WTC11 (cell line): ENCODE measurements around the gene PIK3CG. TPM values are rescaled to one million over a fixed set of nuclear protein-coding genes. Genes with fewer than 3 reads are reported as not detected.

Experiments used
- ATAC-seq: fragments of 200-7000 bp; cut with Tn5 transposase; 2 replicates; pipeline ENCODE4 v1.10.0; 2021; ENCODE audit warnings: mild to moderate bottlenecking, moderate library complexity
- CTCF ChIA-PET: fragments of 300-600 bp; sonication (Branson Sonifier 250); formaldehyde crosslinking; loops from one replicate; lab custom pipeline; 2021; ENCODE audit warnings: antibody characterized with exemption; lab: Charles Lee
- POLR2A ChIA-PET: fragments of 350-600 bp; sonication (Branson Sonifier 250); formaldehyde crosslinking; loops from one replicate; lab custom pipeline; 2021; ENCODE audit warnings: antibody characterized with exemption; lab: Charles Lee
- DNase-seq: peaks from one replicate; pipeline ENCODE4 v3.0.0; 2021; ENCODE audit warnings: low spot score
- H3K27ac Mint-ChIP-seq: 2 replicates; pipeline ENCODE4 v1.8.0; 2021; ENCODE audit warnings: mixed read lengths
- H3K27me3 Mint-ChIP-seq: 2 replicates; pipeline ENCODE4 v1.8.0; 2021; ENCODE audit warnings: low read depth, mild to moderate bottlenecking, moderate library complexity, mixed read lengths
- H3K36me3 Mint-ChIP-seq: 2 replicates; pipeline ENCODE4 v1.8.0; 2021; ENCODE audit warnings: mixed read lengths
- H3K4me1 Mint-ChIP-seq: 2 replicates; pipeline ENCODE4 v1.8.0; 2022; ENCODE audit warnings: mixed read lengths
- H3K4me3 Mint-ChIP-seq: 2 replicates; pipeline ENCODE4 v1.8.0; 2021; ENCODE audit warnings: mild to moderate bottlenecking, moderate library complexity, mixed read lengths
- H3K9me3 Mint-ChIP-seq: 2 replicates; pipeline ENCODE4 v1.8.0; 2021; ENCODE audit warnings: mixed read lengths
- CTCF ChIP-seq: fragments of 200-600 bp; IDR thresholded peaks from 2 replicates; pipeline ENCODE4 v1.8.0; 2022; ENCODE audit warnings: antibody characterized with exemption
- E2F4 ChIP-seq: sonication (generic); formaldehyde crosslinking; IDR thresholded peaks from 2 replicates; pipeline ENCODE4 v1.8.1; 2022; ENCODE audit warnings: low read depth, mild to moderate bottlenecking, moderate library complexity, missing genetic modification reagents, borderline replicate concordance
- ERG ChIP-seq: fragments of 250-450 bp; sonication (Bioruptor Pico); IDR thresholded peaks from 2 replicates; pipeline ENCODE4 v1.8.0; 2021; ENCODE audit warnings: mild to moderate bottlenecking
- ETV6 ChIP-seq: sonication (generic); formaldehyde crosslinking; IDR thresholded peaks from 2 replicates; pipeline ENCODE4 v1.8.1; 2022; ENCODE audit warnings: mild to moderate bottlenecking, missing genetic modification reagents
- FOXJ3 ChIP-seq: sonication (generic); formaldehyde crosslinking; IDR thresholded peaks from 2 replicates; pipeline ENCODE4 v1.9.0; 2021; ENCODE audit warnings: missing genetic modification reagents, mild to moderate bottlenecking, borderline replicate concordance
- FOXK1 ChIP-seq: sonication (generic); formaldehyde crosslinking; IDR thresholded peaks from 2 replicates; pipeline ENCODE4 v1.8.0; 2022; ENCODE audit warnings: mild to moderate bottlenecking, moderate library complexity, missing genetic modification reagents
- FOXP1 ChIP-seq: sonication (generic); formaldehyde crosslinking; IDR thresholded peaks from 2 replicates; pipeline ENCODE4 v1.8.0; 2022; ENCODE audit warnings: missing genetic modification reagents, mild to moderate bottlenecking, moderate library complexity, borderline replicate concordance
- HMGA2 ChIP-seq: fragments of 250-450 bp; sonication (Bioruptor Pico); IDR thresholded peaks from 2 replicates; pipeline ENCODE4 v1.4.0; 2021; ENCODE audit warnings: mild to moderate bottlenecking, moderate library complexity
- HMGXB4 ChIP-seq: sonication (generic); formaldehyde crosslinking; IDR thresholded peaks from 2 replicates; pipeline ENCODE4 v1.8.1; 2023; ENCODE audit warnings: mild to moderate bottlenecking, moderate library complexity, missing genetic modification reagents
- RORB ChIP-seq: fragments of 250-450 bp; sonication (Bioruptor Pico); IDR thresholded peaks from 2 replicates; pipeline ENCODE4 v1.9.0; 2021; ENCODE audit warnings: mild to moderate bottlenecking
- SMAD3 ChIP-seq: sonication (generic); formaldehyde crosslinking; IDR thresholded peaks from 2 replicates; pipeline ENCODE4 v1.8.0; 2022; ENCODE audit warnings: missing genetic modification reagents, mild to moderate bottlenecking, borderline replicate concordance
- TEAD1 ChIP-seq: sonication (generic); formaldehyde crosslinking; IDR thresholded peaks from 2 replicates; pipeline ENCODE4 v1.8.0; 2022; ENCODE audit warnings: mild to moderate bottlenecking, missing genetic modification reagents
- ZNF138 ChIP-seq: sonication (generic); formaldehyde crosslinking; conservative IDR thresholded peaks from 2 replicates; pipeline ENCODE4 v1.8.1; 2022; ENCODE audit warnings: mild to moderate bottlenecking, moderate library complexity, missing genetic modification reagents
- ZNF232 ChIP-seq: sonication (generic); formaldehyde crosslinking; IDR thresholded peaks from 2 replicates; pipeline ENCODE4 v1.8.0; 2022; ENCODE audit warnings: mild to moderate bottlenecking, missing genetic modification reagents
- ZNF416 ChIP-seq: fragments of 250-450 bp; sonication (Bioruptor Pico); IDR thresholded peaks from 2 replicates; pipeline ENCODE4 v1.9.0; 2021; ENCODE audit warnings: mild to moderate bottlenecking, inconsistent platforms
- ZNF532 ChIP-seq: fragments of 250-450 bp; sonication (Bioruptor Pico); IDR thresholded peaks from 2 replicates; pipeline ENCODE4 v1.9.0; 2021; ENCODE audit warnings: mild to moderate bottlenecking, borderline replicate concordance
- total RNA-seq: library from RNA; stranded (reverse); gene quantifications from 3 replicates; pipeline ENCODE4 v1.2.3, GENCODE V29; 2021

The PIK3CG gene
- total RNA-seq, 1 experiment from 2014 or later, result 0.07 TPM

- no peak for TF ChIP-seq ZNF416 (CRISPR knock-in tag)
- no peak for TF ChIP-seq SMAD3 (CRISPR knock-in tag)
- TF ChIP-seq TEAD1 (CRISPR knock-in tag), result no peak
- no peak for TF ChIP-seq HMGXB4 (CRISPR knock-in tag)
- no peak for TF ChIP-seq FOXK1 (CRISPR knock-in tag)
Observed at GRCh38 chr7:106871793-106872571, 6.9 kb downstream of the PIK3CG start (continued).

GRCh38 chr7:106872763-106873162, 7.7 kb downstream of the PIK3CG start:
- ChIA-PET CTCF (no interaction called here), POLR2A (no interaction called here)
- Mint-ChIP-seq H3K36me3 (peaks cover 3% of the 10 kb centered on the region; the same call in 1 of the 2 replicates), H3K27ac (no peak overlapping the region), H3K4me1 (no peaks in the 10 kb centered on the region), H3K9me3 (peaks cover 16% of the 10 kb centered on the region), H3K27me3 (no peaks in the 10 kb centered on the region), H3K4me3 (no peak overlapping the region)
- TF ChIP-seq SMAD3 (CRISPR knock-in tag) (no peak), FOXP1 (CRISPR knock-in tag) (no peak), E2F4 (CRISPR knock-in tag) (no peak), FOXJ3 (CRISPR knock-in tag) (no peak), ZNF138 (no peak), ZNF532 (CRISPR knock-in tag) (no peak), ETV6 (no peak), TEAD1 (CRISPR knock-in tag) (no peak), RORB (CRISPR knock-in tag) (no peak), HMGA2 (CRISPR knock-in tag) (no peak), ERG (CRISPR knock-in tag) (no peak), ZNF232 (no peak), CTCF (no peak)
- no peak for ATAC-seq
- DNase-seq, result no peak
